HepG2 (cell line): ENCODE results near the gene CEACAM16. TPM values are rescaled to one million over a fixed set of nuclear protein-coding genes. Genes with fewer than 3 reads are reported as not detected.

ENCODE experiments used
- CREBL2 ChIP-seq: sonication (generic); formaldehyde crosslinking; IDR thresholded peaks from 2 replicates; pipeline ENCODE4 v1.8.1; 2023; ENCODE audit warnings: missing genetic modification reagents, mild to moderate bottlenecking, borderline replicate concordance
- DR1 ChIP-seq: sonication (generic); formaldehyde crosslinking; IDR thresholded peaks from 2 replicates; pipeline ENCODE4 v1.8.0; 2021; ENCODE audit warnings: mild to moderate bottlenecking, missing genetic modification reagents, inconsistent platforms
- GATAD2A ChIP-seq: IDR thresholded peaks from 2 replicates; pipeline ENCODE4 v1.6.1; 2016
- HMGA1 ChIP-seq: sonication (generic); formaldehyde crosslinking; conservative IDR thresholded peaks from 2 replicates; pipeline ENCODE4 v1.4.0; 2020; ENCODE audit warnings: missing genetic modification reagents
- JUN ChIP-seq: sonication (generic); formaldehyde crosslinking; IDR thresholded peaks from 2 replicates; pipeline ENCODE4 v1.4.0; 2020; ENCODE audit warnings: mild to moderate bottlenecking, missing genetic modification reagents
- KAT7 ChIP-seq: IDR thresholded peaks from 2 replicates; pipeline ENCODE4 v1.6.1; 2018; ENCODE audit warnings: borderline replicate concordance, missing compliant biosample characterization
- KLF6 ChIP-seq: IDR thresholded peaks from 2 replicates; pipeline ENCODE4 v1.8.0; 2016; ENCODE audit warnings: missing biosample characterization, missing genetic modification reagents
- KMT2B ChIP-seq: IDR thresholded peaks from 2 replicates; pipeline ENCODE4 v1.6.1; 2016; ENCODE audit warnings: missing genetic modification reagents, missing compliant biosample characterization
- MXD1 ChIP-seq: sonication (generic); formaldehyde crosslinking; IDR thresholded peaks from 2 replicates; pipeline ENCODE4 v1.4.0; 2020; ENCODE audit warnings: mild to moderate bottlenecking, missing genetic modification reagents
- NCOA2 ChIP-seq: sonication (generic); formaldehyde crosslinking; IDR thresholded peaks from 2 replicates; pipeline ENCODE4 v1.8.0; 2022; ENCODE audit warnings: inconsistent platforms
- PAWR ChIP-seq: sonication (generic); formaldehyde crosslinking; IDR thresholded peaks from 2 replicates; pipeline ENCODE4 v1.4.0; 2020; ENCODE audit warnings: missing genetic modification reagents, mild to moderate bottlenecking, borderline replicate concordance
- SMARCE1 ChIP-seq: fragments of 450-650 bp; IDR thresholded peaks from 2 replicates; pipeline ENCODE4 v1.6.1; 2017; ENCODE audit warnings: borderline replicate concordance
- SOX6 ChIP-seq, 2 experiments: fragments of 450-650 bp in 1 of 2; sonication (generic) in 1 of 2; formaldehyde crosslinking in 1 of 2; IDR thresholded peaks; 2 replicates each; pipeline versions ENCODE4 v1.4.0 to v1.6.1; 2017 to 2020; ENCODE audit warnings: antibody characterized with exemption in 1 of 2, mild to moderate bottlenecking in 1 of 2, missing genetic modification reagents in 1 of 2
- SP5 ChIP-seq: IDR thresholded peaks from 2 replicates; pipeline ENCODE4 v1.6.1; 2016; ENCODE audit warnings: low read depth, borderline replicate concordance
- SRSF4 ChIP-seq: fragments of 200-400 bp; formaldehyde crosslinking; IDR thresholded peaks from one replicate; pipeline ENCODE4 v1.6.1; 2018; ENCODE audit warnings: mild to moderate bottlenecking, low read depth, low read length, moderate library complexity; ENCODE audit not compliant: poor library complexity, severe bottlenecking
- TOPORS ChIP-seq: sonication (generic); formaldehyde crosslinking; IDR thresholded peaks from 2 replicates; pipeline ENCODE4 v1.8.0; 2023; ENCODE audit warnings: mild to moderate bottlenecking, missing genetic modification reagents
- ZKSCAN8 ChIP-seq: IDR thresholded peaks from 2 replicates; pipeline ENCODE4 v1.6.1; 2016; ENCODE audit warnings: borderline replicate concordance, missing genetic modification reagents, missing compliant biosample characterization
- ZNF232 ChIP-seq: sonication (generic); formaldehyde crosslinking; IDR thresholded peaks from 2 replicates; pipeline ENCODE4 v1.4.0; 2020; ENCODE audit warnings: missing genetic modification reagents, borderline replicate concordance
- ZNF543 ChIP-seq: sonication (generic); formaldehyde crosslinking; IDR thresholded peaks from 2 replicates; pipeline ENCODE4 v1.4.0; 2020; ENCODE audit warnings: mild to moderate bottlenecking, missing genetic modification reagents
- ZNF547 ChIP-seq: sonication (generic); formaldehyde crosslinking; IDR thresholded peaks from 2 replicates; pipeline ENCODE4 v1.5.1; 2020; ENCODE audit warnings: mild to moderate bottlenecking, missing genetic modification reagents
- ZNF703 ChIP-seq: sonication (generic); formaldehyde crosslinking; IDR thresholded peaks from 2 replicates; pipeline ENCODE4 v1.5.1; 2020; ENCODE audit warnings: missing genetic modification reagents, mild to moderate bottlenecking, moderate library complexity, borderline replicate concordance
- polyA plus RNA-seq, 8 experiments: library from polyadenylated mRNA; depleted of rRNA in 3 of 8; stranded (reverse) in 7 of 8; unstranded in 1 of 8; fragments of >200 nt; fragmentation: Illumina TruSeq in 4 of 8; extraction: Trizol in 4 of 8; gene quantifications; 2 replicates each; pipeline versions ENCODE4 v1.2.1 to v1.2.3, GENCODE V29; 2011 to 2016; ENCODE audit warnings: low read depth in 4 of 8, missing spikeins in 1 of 8, mixed read lengths in 1 of 8; ENCODE audit not compliant: insufficient read depth in 1 of 8
- total RNA-seq, 5 experiments: library from RNA; depleted of rRNA; stranded (reverse); fragments of >200 nt; fragmentation: Illumina TruSeq; extraction: Trizol; gene quantifications; 2 replicates each; pipeline ENCODE4 v1.2.3, GENCODE V29; 2016; ENCODE audit warnings: low read depth in 1 of 5
- TF ChIP-seq, protein P1 (sequence below): sonication (generic); formaldehyde crosslinking; IDR thresholded peaks from 2 replicates; pipeline ENCODE4 v1.4.0; 2020; ENCODE audit warnings: mild to moderate bottlenecking, missing genetic modification reagents, borderline replicate concordance

The CEACAM16 gene
- total and polyA plus RNA-seq, 2 of the 13 experiments (the other 11 are each of a cell fraction or from before 2014, with no cell fraction given), result not detected

DNA sequence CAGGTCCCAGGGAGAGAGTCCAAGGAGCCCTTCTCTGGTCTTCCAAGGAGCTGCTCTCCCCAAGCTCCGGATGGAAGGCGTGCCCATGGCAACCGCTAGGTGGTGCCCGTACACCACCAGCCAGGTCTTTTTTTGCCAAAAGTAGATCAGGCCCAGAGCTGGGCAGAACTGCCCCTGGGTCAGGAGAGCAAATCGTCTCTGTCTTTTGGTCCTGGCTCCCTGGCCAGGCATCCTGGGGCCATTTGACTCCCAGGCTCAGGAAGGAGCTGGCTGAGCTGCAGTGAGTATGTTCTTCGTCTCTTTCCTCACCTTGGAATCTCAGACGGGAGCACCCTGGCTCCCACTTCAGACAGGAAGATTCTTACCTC is 25.0 kb downstream of the CEACAM16 start (continued):
- TF ChIP-seq SMARCE1 (no peak), ZNF232 (CRISPR knock-in tag) (no peak), SRSF4 (no peak), KLF6 (CRISPR knock-in tag) (0 out of 2 replicates have a peak, but pooled peaks have one; percentile 42), CREBL2 (CRISPR knock-in tag) (no peak), GATAD2A (CRISPR knock-in tag) (peak; percentile 59), JUN (CRISPR knock-in tag) (no peak), SP5 (CRISPR knock-in tag) (no peak), KAT7 (CRISPR knock-in tag) (no peak), MXD1 (CRISPR knock-in tag) (peak; percentile 53; the same call in 1 of the 2 replicates), PAWR (CRISPR knock-in tag) (no peak), DR1 (no peak), TOPORS (no peak), ZNF543 (CRISPR knock-in tag) (no peak), ZKSCAN8 (CRISPR knock-in tag) (peak; percentile 57; the same call in 1 of the 2 replicates), SOX6 (IDR thresholded peaks at IDR 0.05) (no peak), SOX6 (CRISPR knock-in tag; IDR thresholded peaks at IDR 0.05) (peak; percentile 67), HMGA1 (no peak), NCOA2 (peak; percentile 42; the same call in 1 of the 2 replicates), ZNF703 (CRISPR knock-in tag) (no peak), ZNF547 (CRISPR knock-in tag) (no peak), KMT2B (CRISPR knock-in tag) (no peak)
- TF ChIP-seq, protein P1, sequence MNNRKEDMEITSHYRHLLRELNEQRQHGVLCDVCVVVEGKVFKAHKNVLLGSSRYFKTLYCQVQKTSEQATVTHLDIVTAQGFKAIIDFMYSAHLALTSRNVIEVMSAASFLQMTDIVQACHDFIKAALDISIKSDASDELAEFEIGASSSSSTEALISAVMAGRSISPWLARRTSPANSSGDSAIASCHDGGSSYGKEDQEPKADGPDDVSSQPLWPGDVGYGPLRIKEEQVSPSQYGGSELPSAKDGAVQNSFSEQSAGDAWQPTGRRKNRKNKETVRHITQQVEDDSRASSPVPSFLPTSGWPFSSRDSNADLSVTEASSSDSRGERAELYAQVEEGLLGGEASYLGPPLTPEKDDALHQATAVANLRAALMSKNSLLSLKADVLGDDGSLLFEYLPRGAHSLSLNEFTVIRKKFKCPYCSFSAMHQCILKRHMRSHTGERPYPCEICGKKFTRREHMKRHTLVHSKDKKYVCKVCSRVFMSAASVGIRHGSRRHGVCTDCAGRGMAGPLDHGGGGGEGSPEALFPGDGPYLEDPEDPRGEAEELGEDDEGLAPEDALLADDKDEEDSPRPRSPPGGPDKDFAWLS, result no peak
